ENCODE data around the gene KIRREL3. TPM values are rescaled to one million over a fixed set of nuclear protein-coding genes. Genes with fewer than 3 reads are reported as not detected.
"Not testable (repeated sequence)": the region's sequence is repeated elsewhere in the genome, so short reads cannot be mapped to it uniquely, and the experiment has no call there.

Gene KIRREL3
- total RNA-seq, 1 donor from 2014 or later, result under 0.01 TPM

GRCh38 chr11:126392633-126393013 is 607.9 kb downstream of the KIRREL3 start:
- Histone ChIP-seq H3K9me3 (ENCODE audit: control insufficient read depth in 3 of 3, low read length in 3 of 3) (no peaks in the 10 kb centered on the region), H3K27ac (ENCODE audit: low read depth, low read length) (no peak overlapping the region), H3K27me3 (ENCODE audit: control insufficient read depth in 3 of 3, insufficient read depth in 3 of 3, low read length in 3 of 3) (no peaks in the 10 kb centered on the region)

GRCh38 chr11:126391970-126392632 is 608.5 kb downstream of the KIRREL3 start:
- Histone ChIP-seq H3K27ac (ENCODE audit: low read depth, low read length) (no peak overlapping the region), H3K4me3 (ENCODE audit: low read length in 3 of 3) (no peak overlapping the region), H3K36me3 (ENCODE audit: control insufficient read depth in 3 of 3, insufficient read depth in 3 of 3, low read length in 3 of 3) (no peaks in the 10 kb centered on the region), H3K9me3 (ENCODE audit: control insufficient read depth in 3 of 3, low read length in 3 of 3) (no peaks in the 10 kb centered on the region), H3K9ac (ENCODE audit: low read depth in 1 of 3, low read length in 3 of 3) (no peak overlapping the region), H3K27me3 (ENCODE audit: control insufficient read depth in 3 of 3, insufficient read depth in 3 of 3, low read length in 3 of 3) (no peaks in the 10 kb centered on the region), H3K4me1 (ENCODE audit: control insufficient read depth in 3 of 3, insufficient read depth in 3 of 3, low read length in 3 of 3) (peaks cover 8 to 13% (median 8%) of the 10 kb centered on the region in 3 donors)

More at GRCh38 chr11:126392633-126393013, 607.9 kb downstream of the KIRREL3 start:
- H3K36me3 ChIP-seq (ENCODE audit: control insufficient read depth in 3 of 3, insufficient read depth in 3 of 3, low read length in 3 of 3), result no peaks in the 10 kb centered on the region
- no peak overlapping the region for H3K9ac ChIP-seq (ENCODE audit: low read depth in 1 of 3, low read length in 3 of 3)
- peaks cover 8 to 13% (median 8%) of the 10 kb centered on the region in 3 donors for H3K4me1 ChIP-seq (ENCODE audit: control insufficient read depth in 3 of 3, insufficient read depth in 3 of 3, low read length in 3 of 3)
- no peak overlapping the region for H3K4me3 ChIP-seq (ENCODE audit: low read length in 3 of 3)

GRCh38 chr11:126391286-126391954 is 609.1 kb downstream of the KIRREL3 start:
- Histone ChIP-seq H3K9ac (ENCODE audit: low read depth in 1 of 3, low read length in 3 of 3) (no peak overlapping the region), H3K27me3 (ENCODE audit: control insufficient read depth in 3 of 3, insufficient read depth in 3 of 3, low read length in 3 of 3) (no peaks in the 10 kb centered on the region), H3K4me1 (ENCODE audit: control insufficient read depth in 3 of 3, insufficient read depth in 3 of 3, low read length in 3 of 3) (peaks cover 10 to 13% (median 12%) of the 10 kb centered on the region in 3 donors), H3K4me3 (ENCODE audit: low read length in 3 of 3) (no peak overlapping the region), H3K27ac (ENCODE audit: low read depth, low read length) (no peak overlapping the region), H3K9me3 (ENCODE audit: control insufficient read depth in 3 of 3, low read length in 3 of 3) (no peaks in the 10 kb centered on the region), H3K36me3 (ENCODE audit: control insufficient read depth in 3 of 3, insufficient read depth in 3 of 3, low read length in 3 of 3) (no peaks in the 10 kb centered on the region)

GRCh38 chr11:126390272-126390867 is 610.2 kb downstream of the KIRREL3 start:
- H3K27ac ChIP-seq (ENCODE audit: low read depth, low read length), result no peak overlapping the region

GRCh38 chr11:126387857-126388256 is 612.7 kb downstream of the KIRREL3 start:
- H3K4me1 ChIP-seq (ENCODE audit: control insufficient read depth in 3 of 3, insufficient read depth in 3 of 3, low read length in 3 of 3), result peaks cover 8 to 12% (median 10%) of the 10 kb centered on the region in 3 donors
- no peak overlapping the region for H3K27ac ChIP-seq (ENCODE audit: low read depth, low read length)
- no peaks in the 10 kb centered on the region for H3K27me3 ChIP-seq (ENCODE audit: control insufficient read depth in 3 of 3, insufficient read depth in 3 of 3, low read length in 3 of 3)
- no peaks in the 10 kb centered on the region for H3K9me3 ChIP-seq (ENCODE audit: control insufficient read depth in 3 of 3, low read length in 3 of 3)
- no peak overlapping the region for H3K4me3 ChIP-seq (ENCODE audit: low read length in 3 of 3)
- no peak overlapping the region for H3K9ac ChIP-seq (ENCODE audit: low read depth in 1 of 3, low read length in 3 of 3)
- H3K36me3 ChIP-seq (ENCODE audit: control insufficient read depth in 3 of 3, insufficient read depth in 3 of 3, low read length in 3 of 3), result no peaks in the 10 kb centered on the region

More at GRCh38 chr11:126390272-126390867, 610.2 kb downstream of the KIRREL3 start:
- Histone ChIP-seq H3K4me1 (ENCODE audit: control insufficient read depth in 3 of 3, insufficient read depth in 3 of 3, low read length in 3 of 3) (peaks cover 10 to 16% (median 13%) of the 10 kb centered on the region in 3 donors), H3K4me3 (ENCODE audit: low read length in 3 of 3) (no peak overlapping the region), H3K36me3 (ENCODE audit: control insufficient read depth in 3 of 3, insufficient read depth in 3 of 3, low read length in 3 of 3) (no peaks in the 10 kb centered on the region), H3K9ac (ENCODE audit: low read depth in 1 of 3, low read length in 3 of 3) (no peak overlapping the region), H3K9me3 (ENCODE audit: control insufficient read depth in 3 of 3, low read length in 3 of 3) (no peaks in the 10 kb centered on the region), H3K27me3 (ENCODE audit: control insufficient read depth in 3 of 3, insufficient read depth in 3 of 3, low read length in 3 of 3) (no peaks in the 10 kb centered on the region)

- not testable (repeated sequence) for H3K27ac ChIP-seq (ENCODE audit: low read depth, low read length); H3K9ac ChIP-seq (ENCODE audit: low read depth in 1 of 3, low read length in 3 of 3); H3K4me3 ChIP-seq (ENCODE audit: low read length in 3 of 3); H3K9me3 ChIP-seq (ENCODE audit: control insufficient read depth in 3 of 3, low read length in 3 of 3); H3K36me3 ChIP-seq (ENCODE audit: control insufficient read depth in 3 of 3, insufficient read depth in 3 of 3, low read length in 3 of 3); H3K4me1 ChIP-seq (ENCODE audit: control insufficient read depth in 3 of 3, insufficient read depth in 3 of 3, low read length in 3 of 3); H3K27me3 ChIP-seq (ENCODE audit: control insufficient read depth in 3 of 3, insufficient read depth in 3 of 3, low read length in 3 of 3)
These were observed 613.9 kb downstream of the KIRREL3 start for GRCh38 chr11:126386729-126387071.

GRCh38 chr11:126385991-126386728 is 614.4 kb downstream of the KIRREL3 start:
- no peaks in the 10 kb centered on the region for H3K9me3 ChIP-seq (ENCODE audit: control insufficient read depth in 3 of 3, low read length in 3 of 3)
- peaks cover 0 to 8% (median 2%) of the 10 kb centered on the region in 3 donors for H3K4me1 ChIP-seq (ENCODE audit: control insufficient read depth in 3 of 3, insufficient read depth in 3 of 3, low read length in 3 of 3)
- no peak overlapping the region for H3K27ac ChIP-seq (ENCODE audit: low read depth, low read length)
- H3K4me3 ChIP-seq (ENCODE audit: low read length in 3 of 3), result no peak overlapping the region
- H3K9ac ChIP-seq (ENCODE audit: low read depth in 1 of 3, low read length in 3 of 3), result no peak overlapping the region
- no peaks in the 10 kb centered on the region for H3K27me3 ChIP-seq (ENCODE audit: control insufficient read depth in 3 of 3, insufficient read depth in 3 of 3, low read length in 3 of 3)
- no peaks in the 10 kb centered on the region for H3K36me3 ChIP-seq (ENCODE audit: control insufficient read depth in 3 of 3, insufficient read depth in 3 of 3, low read length in 3 of 3)

- H3K9me3 ChIP-seq (ENCODE audit: control insufficient read depth in 3 of 3, low read length in 3 of 3), result no peaks in the 10 kb centered on the region
- H3K4me1 ChIP-seq (ENCODE audit: control insufficient read depth in 3 of 3, insufficient read depth in 3 of 3, low read length in 3 of 3), result peaks cover 0 to 8% (median 4%) of the 10 kb centered on the region in 3 donors
- H3K27me3 ChIP-seq (ENCODE audit: control insufficient read depth in 3 of 3, insufficient read depth in 3 of 3, low read length in 3 of 3), result no peaks in the 10 kb centered on the region
- no peak overlapping the region for H3K4me3 ChIP-seq (ENCODE audit: low read length in 3 of 3)
- H3K27ac ChIP-seq (ENCODE audit: low read depth, low read length), result no peak overlapping the region
- H3K9ac ChIP-seq (ENCODE audit: low read depth in 1 of 3, low read length in 3 of 3), result no peak overlapping the region
- H3K36me3 ChIP-seq (ENCODE audit: control insufficient read depth in 3 of 3, insufficient read depth in 3 of 3, low read length in 3 of 3), result no peaks in the 10 kb centered on the region
These were observed 616.0 kb downstream of the KIRREL3 start for GRCh38 chr11:126384449-126385070.

GRCh38 chr11:126383339-126384335 is 616.9 kb downstream of the KIRREL3 start:
- Histone ChIP-seq H3K9ac (ENCODE audit: low read depth in 1 of 3, low read length in 3 of 3) (no peak overlapping the region), H3K27ac (ENCODE audit: low read depth, low read length) (no peak overlapping the region), H3K9me3 (ENCODE audit: control insufficient read depth in 3 of 3, low read length in 3 of 3) (no peaks in the 10 kb centered on the region), H3K4me3 (ENCODE audit: low read length in 3 of 3) (no peak overlapping the region), H3K27me3 (ENCODE audit: control insufficient read depth in 3 of 3, insufficient read depth in 3 of 3, low read length in 3 of 3) (no peaks in the 10 kb centered on the region), H3K4me1 (ENCODE audit: control insufficient read depth in 3 of 3, insufficient read depth in 3 of 3, low read length in 3 of 3) (peaks cover 0 to 8% (median 4%) of the 10 kb centered on the region in 3 donors), H3K36me3 (ENCODE audit: control insufficient read depth in 3 of 3, insufficient read depth in 3 of 3, low read length in 3 of 3) (no peaks in the 10 kb centered on the region)
